ENCODE measurements around the gene ZNF568.

ZNF568 gene

GRCh38 chr19:37014456-37014855 is 98.3 kb downstream of the ZNF568 start:
- Histone ChIP-seq H3K79me2 (ENCODE audit: insufficient read depth, low read length) (no peaks in the 10 kb centered on the region), H3F3A (ENCODE audit: low read depth) (no peaks in the 10 kb centered on the region), H3K4me1 (ENCODE audit: insufficient read depth, low read length, poor library complexity, severe bottlenecking) (no peaks in the 10 kb centered on the region), H3K4me2 (ENCODE audit: low read depth, low read length, poor library complexity, severe bottlenecking) (no peak overlapping the region), H3K36me3 (ENCODE audit: insufficient read depth, low read length) (no peaks in the 10 kb centered on the region), H3K9me3 (ENCODE audit: insufficient read depth, low read depth, low read length) (peaks cover 11% of the 10 kb centered on the region; the same call in 1 of the 2 replicates), H3K9ac (ENCODE audit: low read depth, low read length, poor library complexity, severe bottlenecking) (no peak overlapping the region), H3K9me2 (replicated peaks; ENCODE audit: low read depth, low read length) (no peaks in the 10 kb centered on the region), H4K20me1 (ENCODE audit: insufficient read depth, low read length, poor library complexity, severe bottlenecking) (no peaks in the 10 kb centered on the region), H2AFZ (ENCODE audit: low read length) (no peak overlapping the region), H3K4me3 (ENCODE audit: low read length, poor library complexity, severe bottlenecking) (no peak overlapping the region), H3K27me3 (ENCODE audit: insufficient read depth, low read length, poor library complexity, severe bottlenecking) (no peaks in the 10 kb centered on the region)
- TF ChIP-seq EZH2phosphoT487 (IDR thresholded peaks at IDR 0.05; ENCODE audit: borderline replicate concordance) (no peak), CTCF (conservative IDR thresholded peaks at IDR 0.05; ENCODE audit: low read length) (no peak)

- no peak overlapping the region for H3K4me3 ChIP-seq (ENCODE audit: low read length, poor library complexity, severe bottlenecking)
- H3K79me2 ChIP-seq (ENCODE audit: insufficient read depth, low read length) = no peaks in the 10 kb centered on the region
- H3K4me1 ChIP-seq (ENCODE audit: insufficient read depth, low read length, poor library complexity, severe bottlenecking) = no peaks in the 10 kb centered on the region
- H3K4me2 ChIP-seq (ENCODE audit: low read depth, low read length, poor library complexity, severe bottlenecking) = no peak overlapping the region
- H3K9me2 ChIP-seq (replicated peaks; ENCODE audit: low read depth, low read length) = no peaks in the 10 kb centered on the region
- H3K27me3 ChIP-seq (ENCODE audit: insufficient read depth, low read length, poor library complexity, severe bottlenecking) = no peaks in the 10 kb centered on the region
- H3K9ac ChIP-seq (ENCODE audit: low read depth, low read length, poor library complexity, severe bottlenecking) = no peak overlapping the region
- no peak overlapping the region for H2AFZ ChIP-seq (ENCODE audit: low read length)
- no peaks in the 10 kb centered on the region for H4K20me1 ChIP-seq (ENCODE audit: insufficient read depth, low read length, poor library complexity, severe bottlenecking)
- no peaks in the 10 kb centered on the region for H3K36me3 ChIP-seq (ENCODE audit: insufficient read depth, low read length)
- no peaks in the 10 kb centered on the region for H3F3A ChIP-seq (ENCODE audit: low read depth)
- H3K9me3 ChIP-seq (ENCODE audit: insufficient read depth, low read depth, low read length) = no peaks in the 10 kb centered on the region
- TF ChIP-seq EZH2phosphoT487 (IDR thresholded peaks at IDR 0.05; ENCODE audit: borderline replicate concordance) = no peak
- TF ChIP-seq CTCF (conservative IDR thresholded peaks at IDR 0.05; ENCODE audit: low read length) = no peak
These were observed 129.0 kb downstream of the ZNF568 start for GRCh38 chr19:37045140-37045539.
